ENCODE data around the gene FRMD4A.

DNA sequence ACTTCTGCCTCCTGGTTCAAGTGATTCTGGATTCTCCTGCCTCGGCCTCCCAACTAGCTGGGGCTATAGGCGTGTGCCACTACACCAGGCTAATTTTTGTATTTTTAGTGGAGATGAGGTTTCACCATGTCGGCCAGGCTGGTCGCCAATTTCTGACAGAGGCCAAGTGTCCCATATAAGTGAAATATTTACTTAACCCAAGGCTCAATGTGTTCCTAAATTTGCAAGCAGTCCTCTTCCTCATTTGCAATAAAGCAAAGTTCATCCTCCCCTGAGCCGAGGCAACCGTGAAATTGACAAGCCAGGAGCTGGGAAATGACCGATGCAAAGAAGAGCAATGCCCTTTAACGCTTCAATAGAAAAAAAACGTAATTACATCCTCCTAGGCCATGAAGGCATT lies 347.7 kb downstream of the FRMD4A start:
- TF ChIP-seq POLR2AphosphoS5 (IDR thresholded peaks at IDR 0.05): no peak
- TF ChIP-seq POLR2A (IDR thresholded peaks at IDR 0.05): no peak
- TF ChIP-seq, protein P1, sequence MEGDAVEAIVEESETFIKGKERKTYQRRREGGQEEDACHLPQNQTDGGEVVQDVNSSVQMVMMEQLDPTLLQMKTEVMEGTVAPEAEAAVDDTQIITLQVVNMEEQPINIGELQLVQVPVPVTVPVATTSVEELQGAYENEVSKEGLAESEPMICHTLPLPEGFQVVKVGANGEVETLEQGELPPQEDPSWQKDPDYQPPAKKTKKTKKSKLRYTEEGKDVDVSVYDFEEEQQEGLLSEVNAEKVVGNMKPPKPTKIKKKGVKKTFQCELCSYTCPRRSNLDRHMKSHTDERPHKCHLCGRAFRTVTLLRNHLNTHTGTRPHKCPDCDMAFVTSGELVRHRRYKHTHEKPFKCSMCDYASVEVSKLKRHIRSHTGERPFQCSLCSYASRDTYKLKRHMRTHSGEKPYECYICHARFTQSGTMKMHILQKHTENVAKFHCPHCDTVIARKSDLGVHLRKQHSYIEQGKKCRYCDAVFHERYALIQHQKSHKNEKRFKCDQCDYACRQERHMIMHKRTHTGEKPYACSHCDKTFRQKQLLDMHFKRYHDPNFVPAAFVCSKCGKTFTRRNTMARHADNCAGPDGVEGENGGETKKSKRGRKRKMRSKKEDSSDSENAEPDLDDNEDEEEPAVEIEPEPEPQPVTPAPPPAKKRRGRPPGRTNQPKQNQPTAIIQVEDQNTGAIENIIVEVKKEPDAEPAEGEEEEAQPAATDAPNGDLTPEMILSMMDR (IDR thresholded peaks at IDR 0.05): no peak

Data from upper lobe of left lung (tissue), 4 donors.